DOHH2 (cell line): ENCODE data around the gene HACD4.

Experiments
- H3F3A ChIP-seq: fragments of 200-600 bp; sonication (generic), shearing (Covaris generic); 2 replicates; pipeline ENCODE4 v1.6.0; 2016; ENCODE audit warnings: antibody characterized with exemption, mild to moderate bottlenecking; ENCODE audit not compliant: control insufficient read depth, insufficient read depth
- H3K27ac ChIP-seq: fragments of 200-600 bp; sonication (generic); 2 replicates; pipeline ENCODE4 v1.5.1; 2014; ENCODE audit warnings: low read depth, mild to moderate bottlenecking, low read length, moderate library complexity
- H3K27me3 ChIP-seq: fragments of 200-600 bp; sonication (generic); 2 replicates; pipeline ENCODE4 v1.6.1; 2014; ENCODE audit warnings: mild to moderate bottlenecking, low read length, mixed read lengths; ENCODE audit not compliant: control insufficient read depth
- H3K36me3 ChIP-seq: fragments of 200-600 bp; sonication (generic); 2 replicates; pipeline ENCODE4 v1.6.1; 2014; ENCODE audit warnings: mild to moderate bottlenecking, low read length, moderate library complexity, mixed read lengths; ENCODE audit not compliant: control insufficient read depth
- H3K4me1 ChIP-seq: fragments of 200-600 bp; sonication (generic); 2 replicates; pipeline ENCODE4 v1.6.1; 2014; ENCODE audit warnings: mild to moderate bottlenecking, low read length, mixed read lengths; ENCODE audit not compliant: control insufficient read depth
- H3K4me2 ChIP-seq: fragments of 200-600 bp; sonication (generic); 2 replicates; pipeline ENCODE4 v1.6.0; 2014; ENCODE audit warnings: mild to moderate bottlenecking, low read length, moderate library complexity
- H3K4me3 ChIP-seq: fragments of 200-600 bp; sonication (generic); 2 replicates; pipeline ENCODE4 v1.5.1; 2014; ENCODE audit warnings: mild to moderate bottlenecking, low read length, mixed read lengths
- H3K79me2 ChIP-seq: fragments of 200-600 bp; sonication (generic); 2 replicates; pipeline ENCODE4 v1.6.1; 2014; ENCODE audit warnings: mild to moderate bottlenecking, low read length, mixed read lengths; ENCODE audit not compliant: control insufficient read depth
- H3K9me2 ChIP-seq: fragments of 200-600 bp; sonication (generic); replicated peaks from 2 replicates; pipeline ENCODE4 v1.6.1; 2014; ENCODE audit warnings: mild to moderate bottlenecking, low read length, mixed read lengths; ENCODE audit not compliant: control insufficient read depth
- H3K9me3 ChIP-seq: fragments of 200-600 bp; sonication (generic); 2 replicates; pipeline ENCODE4 v1.6.1; 2014; ENCODE audit warnings: antibody characterized with exemption, low read length, mixed read lengths; ENCODE audit not compliant: control insufficient read depth, insufficient read depth
- H4K20me1 ChIP-seq: fragments of 200-600 bp; sonication (generic); 2 replicates; pipeline ENCODE4 v1.6.0; 2014; ENCODE audit warnings: low read depth, mild to moderate bottlenecking, antibody characterized with exemption, low read length, moderate library complexity; ENCODE audit not compliant: control insufficient read depth, insufficient read depth
- EZH2phosphoT487 ChIP-seq: fragments of 200-600 bp; sonication (generic); IDR thresholded peaks from 2 replicates; pipeline ENCODE4 v1.6.1; 2017; ENCODE audit warnings: borderline replicate concordance, mild to moderate bottlenecking, antibody characterized with exemption, low read length, moderate library complexity, mixed read lengths
- TF ChIP-seq, protein P1 (sequence below): fragments of 200-600 bp; sonication (generic); IDR thresholded peaks from one replicate; pipeline ENCODE4 v1.5.1; 2014; ENCODE audit warnings: antibody characterized with exemption, mild to moderate bottlenecking, low read depth, low read length; ENCODE audit not compliant: poor library complexity, severe bottlenecking

The HACD4 gene

DNA sequence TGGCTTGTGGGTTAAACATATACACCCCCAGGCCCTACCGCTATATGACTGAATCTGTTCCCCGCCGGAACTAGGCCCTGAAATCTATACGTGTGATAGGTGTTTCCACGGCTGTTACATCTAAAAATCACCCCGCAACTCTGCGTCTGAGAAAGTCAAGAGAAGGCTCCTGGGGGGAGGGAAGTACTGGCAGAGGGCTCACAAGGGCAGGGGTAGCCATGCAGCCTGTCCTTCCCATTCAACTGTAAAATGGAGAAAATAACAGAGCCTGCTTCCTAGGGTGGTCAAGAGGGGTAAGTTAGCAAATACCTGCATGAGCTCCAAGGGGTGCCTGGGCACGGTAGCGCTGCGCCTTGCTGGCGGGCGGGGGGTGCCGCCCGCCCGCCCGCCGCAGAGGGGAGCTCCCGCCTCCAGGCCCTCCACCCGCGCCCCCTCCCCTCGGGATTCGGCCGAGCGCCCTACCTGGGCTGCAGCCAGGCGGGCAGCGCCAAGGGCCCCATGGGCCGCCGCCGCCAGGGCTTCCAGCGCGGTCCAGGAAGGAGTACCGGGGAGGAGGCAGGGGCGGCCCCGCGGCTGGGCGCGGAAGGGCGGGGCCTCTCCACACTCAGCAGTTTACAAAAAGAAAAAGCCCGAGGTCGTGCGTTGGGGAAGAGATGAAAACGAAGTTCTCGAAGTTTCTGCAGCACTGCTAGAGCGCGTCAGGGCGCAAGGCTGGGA lies at the start of gene HACD4:
HACD4 (minus strand) TSS at position 550 of the 717 bp plus-strand sequence; CDS start at position 500, 50 bp downstream.
- Histone ChIP-seq H3K27ac (no peak within 1 kb of the TSS), H3K9me3 (no peaks in the 10 kb centered on the region), H3K4me2 (peak within 1 kb of the TSS; percentile 66), H4K20me1 (no peaks in the 10 kb centered on the region), H3K79me2 (no peaks in the 10 kb centered on the region), H3K4me3 (peak within 1 kb of the TSS; percentile 66), H3K27me3 (no peaks in the 10 kb centered on the region), H3K36me3 (no peaks in the 10 kb centered on the region), H3K9me2 (no peaks in the 10 kb centered on the region), H3K4me1 (peaks cover 23% of the 10 kb centered on the region), H3F3A (no peaks in the 10 kb centered on the region)
- TF ChIP-seq, protein P1, sequence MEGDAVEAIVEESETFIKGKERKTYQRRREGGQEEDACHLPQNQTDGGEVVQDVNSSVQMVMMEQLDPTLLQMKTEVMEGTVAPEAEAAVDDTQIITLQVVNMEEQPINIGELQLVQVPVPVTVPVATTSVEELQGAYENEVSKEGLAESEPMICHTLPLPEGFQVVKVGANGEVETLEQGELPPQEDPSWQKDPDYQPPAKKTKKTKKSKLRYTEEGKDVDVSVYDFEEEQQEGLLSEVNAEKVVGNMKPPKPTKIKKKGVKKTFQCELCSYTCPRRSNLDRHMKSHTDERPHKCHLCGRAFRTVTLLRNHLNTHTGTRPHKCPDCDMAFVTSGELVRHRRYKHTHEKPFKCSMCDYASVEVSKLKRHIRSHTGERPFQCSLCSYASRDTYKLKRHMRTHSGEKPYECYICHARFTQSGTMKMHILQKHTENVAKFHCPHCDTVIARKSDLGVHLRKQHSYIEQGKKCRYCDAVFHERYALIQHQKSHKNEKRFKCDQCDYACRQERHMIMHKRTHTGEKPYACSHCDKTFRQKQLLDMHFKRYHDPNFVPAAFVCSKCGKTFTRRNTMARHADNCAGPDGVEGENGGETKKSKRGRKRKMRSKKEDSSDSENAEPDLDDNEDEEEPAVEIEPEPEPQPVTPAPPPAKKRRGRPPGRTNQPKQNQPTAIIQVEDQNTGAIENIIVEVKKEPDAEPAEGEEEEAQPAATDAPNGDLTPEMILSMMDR, result no peak
- TF ChIP-seq EZH2phosphoT487, result no peak

DNA sequence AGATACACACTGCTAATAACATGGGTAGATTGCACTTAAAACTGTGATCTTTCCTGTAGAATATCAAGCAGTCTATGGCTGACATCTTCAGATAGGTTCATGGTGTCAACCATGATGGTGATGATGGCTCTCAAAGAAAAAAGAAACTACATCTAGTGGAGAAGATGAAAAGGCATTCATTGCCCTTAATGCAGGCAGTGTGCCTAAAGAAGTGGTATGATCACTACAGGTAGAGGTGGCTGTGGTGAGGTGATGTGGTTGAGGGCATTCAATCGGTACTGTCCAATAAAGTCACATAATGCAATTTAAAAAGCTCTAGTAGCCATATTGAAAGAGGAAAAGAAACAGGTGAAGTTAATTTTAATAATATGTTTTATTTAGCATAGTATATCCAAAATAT lies 49.4 kb upstream of the HACD4 start:
- Histone ChIP-seq H3K79me2 (no peaks in the 10 kb centered on the region), H3K4me2 (no peak overlapping the region), H3F3A (no peaks in the 10 kb centered on the region), H3K4me1 (peaks cover 21% of the 10 kb centered on the region), H3K27me3 (no peaks in the 10 kb centered on the region), H3K9me2 (no peaks in the 10 kb centered on the region), H3K9me3 (no peaks in the 10 kb centered on the region), H3K36me3 (no peaks in the 10 kb centered on the region), H3K27ac (no peak overlapping the region), H4K20me1 (no peaks in the 10 kb centered on the region), H3K4me3 (no peak overlapping the region)
- no peak for TF ChIP-seq EZH2phosphoT487
- TF ChIP-seq, protein P1, result no peak

- H3K27ac ChIP-seq, result no peak overlapping the region
Observed at GRCh38 chr9:21078702-21079101, 47.3 kb upstream of the HACD4 start.

More at GRCh38 chr9:21078702-21079101, 47.3 kb upstream of the HACD4 start:
- peaks cover 21% of the 10 kb centered on the region for H3K4me1 ChIP-seq
- H3K9me2 ChIP-seq, result no peaks in the 10 kb centered on the region
- H3K9me3 ChIP-seq, result no peaks in the 10 kb centered on the region
- no peaks in the 10 kb centered on the region for H4K20me1 ChIP-seq
- no peaks in the 10 kb centered on the region for H3K27me3 ChIP-seq
- no peak for TF ChIP-seq EZH2phosphoT487
- TF ChIP-seq, protein P1, result peak; percentile 55
- no peaks in the 10 kb centered on the region for H3F3A ChIP-seq
- no peak overlapping the region for H3K4me2 ChIP-seq
- no peaks in the 10 kb centered on the region for H3K36me3 ChIP-seq
- no peaks in the 10 kb centered on the region for H3K79me2 ChIP-seq
- no peak overlapping the region for H3K4me3 ChIP-seq
